ENCODE results near the gene TUBE1.
"Not testable (repeated sequence)": the region's sequence is repeated elsewhere in the genome, so short reads cannot be mapped to it uniquely, and the experiment has no call there.

The TUBE1 gene, protein sequence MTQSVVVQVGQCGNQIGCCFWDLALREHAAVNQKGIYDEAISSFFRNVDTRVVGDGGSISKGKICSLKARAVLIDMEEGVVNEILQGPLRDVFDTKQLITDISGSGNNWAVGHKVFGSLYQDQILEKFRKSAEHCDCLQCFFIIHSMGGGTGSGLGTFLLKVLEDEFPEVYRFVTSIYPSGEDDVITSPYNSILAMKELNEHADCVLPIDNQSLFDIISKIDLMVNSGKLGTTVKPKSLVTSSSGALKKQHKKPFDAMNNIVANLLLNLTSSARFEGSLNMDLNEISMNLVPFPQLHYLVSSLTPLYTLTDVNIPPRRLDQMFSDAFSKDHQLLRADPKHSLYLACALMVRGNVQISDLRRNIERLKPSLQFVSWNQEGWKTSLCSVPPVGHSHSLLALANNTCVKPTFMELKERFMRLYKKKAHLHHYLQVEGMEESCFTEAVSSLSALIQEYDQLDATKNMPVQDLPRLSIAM

DNA sequence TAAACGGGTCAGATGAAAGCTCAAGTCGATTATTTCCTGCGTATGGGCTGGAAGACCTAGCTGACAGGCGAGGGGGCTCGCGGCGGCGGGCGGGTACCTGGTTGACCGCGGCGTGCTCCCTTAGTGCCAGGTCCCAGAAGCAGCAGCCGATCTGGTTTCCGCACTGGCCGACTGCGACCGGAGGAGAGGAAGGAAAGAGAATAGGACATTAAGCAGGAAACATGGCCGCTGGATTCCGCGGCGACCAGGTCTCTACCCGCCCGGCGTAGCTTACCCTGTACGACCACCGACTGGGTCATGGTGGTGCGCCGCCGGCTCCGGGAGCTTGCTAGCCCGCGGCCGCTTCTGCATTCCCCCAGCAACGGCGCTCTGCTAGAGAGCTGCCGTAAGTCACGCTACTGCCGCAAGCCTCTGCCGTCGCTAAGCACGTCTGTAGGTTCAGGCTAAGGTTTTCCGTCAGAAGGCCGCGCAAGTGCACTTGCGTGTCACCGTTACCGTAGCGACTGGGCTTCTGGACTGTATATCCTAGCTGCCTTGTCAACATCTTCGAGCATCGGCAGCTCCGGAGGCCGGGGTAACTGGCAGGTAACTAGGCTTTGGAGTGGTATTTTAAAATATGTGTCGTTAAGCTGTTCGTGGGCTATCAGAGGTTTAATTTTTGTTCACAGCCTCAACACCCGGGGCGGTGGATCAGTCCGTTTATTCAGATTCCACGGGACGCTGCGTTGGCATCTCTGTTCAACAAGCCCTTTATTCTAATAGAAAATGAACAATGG lies at the start of gene TUBE1, which contains the start of gene FAM229B:
TSS of gene TUBE1 (minus strand) at position 347 of the 776 bp plus-strand sequence. CDS start at position 299, 48 bp downstream.
TSS of gene FAM229B (plus strand) at position 456 of the 776 bp plus-strand sequence. CDS start 11,693 bp downstream, outside the sequence.
- DNase-seq, result peak; percentile 90

DNA sequence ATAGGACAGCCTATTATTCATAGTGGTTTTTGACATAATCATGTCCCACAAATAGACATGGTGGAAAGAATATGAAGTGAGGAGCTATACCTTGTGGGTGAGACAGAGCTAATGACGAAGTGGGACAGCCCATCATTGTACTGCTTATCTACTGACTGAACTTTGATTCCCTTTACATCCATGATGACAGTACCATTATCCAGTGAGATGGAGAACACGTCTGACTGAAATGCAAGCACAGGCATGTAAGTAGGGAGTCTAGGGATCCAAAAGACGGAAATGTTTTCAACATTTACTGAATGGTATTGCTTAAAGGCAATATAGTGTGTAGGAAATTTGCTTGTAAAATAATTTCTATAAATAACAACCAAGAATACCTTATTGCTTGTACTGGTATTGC lies 43.6 kb upstream of the TUBE1 start:
- no peak for DNase-seq

DNA sequence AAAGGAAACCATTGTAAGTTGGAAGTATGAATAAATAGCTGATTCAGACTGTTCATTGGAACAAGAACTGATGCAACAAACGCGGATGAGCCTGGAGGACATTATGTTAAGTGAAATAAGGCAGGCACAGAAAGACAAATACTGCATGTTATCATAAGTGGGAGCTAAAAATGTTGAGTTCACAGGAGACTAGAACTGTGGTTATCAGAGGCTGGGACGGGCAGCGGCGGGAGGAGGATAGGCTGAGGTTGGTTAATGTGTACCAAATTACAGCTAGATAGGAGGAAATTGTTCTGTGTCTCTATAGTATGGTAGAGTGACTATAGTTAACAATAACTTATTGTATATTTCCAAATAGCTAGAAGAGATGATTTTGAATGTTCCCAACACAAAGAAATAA lies 40.9 kb upstream of the TUBE1 start:
- DNase-seq, result no peak

GRCh38 chr6:112123982-112124381 lies 36.7 kb upstream of the TUBE1 start:
- no peak for DNase-seq

DNA sequence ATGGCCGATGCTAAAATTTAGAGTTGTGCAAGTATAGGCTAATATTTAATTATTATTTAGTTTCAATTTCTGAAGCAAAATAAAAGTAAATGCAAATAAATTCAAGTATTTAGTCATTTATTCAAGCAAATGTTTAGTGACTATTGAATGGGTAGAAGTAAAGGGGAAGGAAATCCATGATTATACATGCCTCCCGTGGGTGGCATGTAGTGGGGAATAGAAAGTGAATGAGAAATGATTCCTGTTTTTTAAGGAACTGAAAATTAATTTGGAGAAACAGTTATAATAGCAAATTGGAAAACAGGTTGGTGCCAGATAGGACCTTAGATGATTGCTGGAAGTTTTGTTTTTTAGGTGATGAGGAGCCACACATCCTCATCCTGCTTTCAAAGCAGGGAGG lies 35.5 kb upstream of the TUBE1 start:
- DNase-seq, result no peak

DNA sequence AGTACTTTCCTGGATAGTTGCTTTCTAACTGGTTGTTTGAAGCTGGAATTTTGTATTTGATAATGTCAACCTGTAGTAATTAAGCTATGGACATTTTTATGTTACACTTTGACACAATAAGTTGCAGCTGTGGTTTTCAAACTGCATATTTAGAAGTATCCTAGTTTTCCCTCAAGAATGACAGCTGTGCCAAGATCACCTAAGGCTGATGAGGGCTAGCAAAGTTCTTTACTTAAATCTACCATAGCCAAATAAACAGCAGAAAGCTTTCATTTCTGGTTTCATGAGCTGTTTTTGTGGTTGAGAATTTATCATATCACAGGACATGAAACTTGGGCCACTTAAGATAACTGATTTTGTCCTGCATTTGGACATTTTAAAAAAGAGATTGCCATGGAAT lies 30.8 kb upstream of the TUBE1 start:
- no peak for DNase-seq

- DNase-seq, result no peak
Observed at GRCh38 chr6:112117554-112117953, 30.3 kb upstream of the TUBE1 start.

GRCh38 chr6:112116221-112116620 lies 28.9 kb upstream of the TUBE1 start:
- no peak for DNase-seq

DNA sequence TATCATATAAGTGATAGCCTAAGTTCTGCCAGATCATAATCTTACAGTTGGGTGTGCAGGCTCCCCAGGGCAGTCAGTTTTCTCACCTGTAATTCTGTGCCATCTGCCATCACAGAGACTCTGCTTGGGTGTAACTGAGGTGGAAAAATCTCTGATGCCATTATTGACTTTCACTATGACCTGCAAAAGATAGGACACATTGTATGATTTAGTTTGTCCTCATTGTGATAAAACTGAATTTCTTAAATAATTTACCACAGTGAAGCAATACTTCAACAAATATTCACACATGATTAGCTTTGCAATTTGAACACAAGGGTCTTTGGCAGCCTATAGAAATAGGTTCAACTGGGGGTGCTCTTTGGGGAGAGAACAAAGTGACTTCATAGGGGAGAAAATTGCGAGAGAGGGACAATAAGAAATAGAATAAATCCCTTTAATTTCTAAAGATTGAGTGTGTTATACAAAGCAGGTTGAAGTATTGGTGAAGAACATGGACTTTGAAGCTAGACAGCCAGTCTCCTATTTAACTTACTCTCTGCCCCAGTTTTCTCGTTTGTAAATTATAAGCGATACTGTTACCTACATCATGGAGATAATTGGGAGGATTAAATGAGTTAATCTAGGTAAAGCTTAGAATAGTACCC lies 27.4 kb upstream of the TUBE1 start:
- no peak for DNase-seq

GRCh38 chr6:112113918-112114317 lies 26.6 kb upstream of the TUBE1 start:
- no peak for DNase-seq

DNA sequence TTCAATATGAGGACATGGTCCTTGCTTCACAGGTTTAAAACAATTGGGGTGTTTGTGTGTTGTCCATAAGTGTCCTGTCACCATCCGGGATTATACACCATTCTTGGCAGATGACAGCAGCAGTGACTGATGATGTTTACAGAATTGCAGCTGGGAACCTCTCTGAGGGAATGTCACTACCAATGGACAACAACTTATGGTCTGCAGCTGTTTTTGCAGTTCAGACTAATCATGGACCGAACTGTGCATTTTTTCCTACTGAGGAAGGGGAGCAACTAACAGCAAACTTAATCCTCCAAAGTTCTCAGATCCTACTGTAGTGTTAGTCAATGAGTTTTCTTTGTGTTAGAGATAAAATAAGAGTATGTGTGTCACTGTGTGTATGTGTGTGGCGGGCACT lies 26.1 kb upstream of the TUBE1 start:
- DNase-seq, result no peak

GRCh38 chr6:112109262-112109661 lies 22.0 kb upstream of the TUBE1 start:
- no peak for DNase-seq

DNA sequence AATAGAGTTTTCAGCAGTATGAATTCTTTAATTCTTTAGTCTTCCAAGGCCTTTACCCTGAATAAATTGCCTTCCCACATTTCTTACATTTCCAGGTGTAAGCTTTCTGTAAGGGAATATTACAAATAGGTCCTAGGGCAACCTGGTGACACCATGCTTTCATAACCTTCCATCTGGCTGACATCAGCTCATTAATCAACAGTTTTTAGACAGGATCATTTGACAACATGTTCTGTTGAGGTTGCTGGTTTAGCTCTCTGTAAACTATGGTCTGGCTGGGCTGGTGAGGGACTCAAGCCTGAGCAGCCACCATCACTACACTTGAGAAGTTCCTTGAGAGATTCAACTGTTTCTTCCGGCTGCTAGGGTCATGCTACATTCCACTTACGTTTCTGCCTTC lies 19.3 kb upstream of the TUBE1 start:
- DNase-seq, result no peak

DNA sequence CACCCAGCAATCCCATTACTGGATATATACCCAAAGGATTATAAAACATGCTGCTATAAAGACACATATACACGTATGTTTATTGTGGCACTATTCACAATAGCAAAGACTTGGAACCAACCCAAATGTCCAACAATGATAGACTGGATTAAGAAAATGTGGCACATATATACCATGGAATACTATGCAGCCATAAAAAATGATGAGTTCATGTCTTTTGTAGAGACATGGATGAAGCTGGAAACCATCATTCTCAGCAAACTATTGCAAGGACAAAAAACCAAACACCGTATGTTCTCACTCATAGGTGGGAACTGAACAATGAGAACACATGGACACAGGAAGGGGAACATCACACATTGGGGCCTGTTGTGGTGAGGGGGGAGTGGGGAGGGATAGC lies 18.7 kb upstream of the TUBE1 start:
- not testable (repeated sequence) for DNase-seq

DNA sequence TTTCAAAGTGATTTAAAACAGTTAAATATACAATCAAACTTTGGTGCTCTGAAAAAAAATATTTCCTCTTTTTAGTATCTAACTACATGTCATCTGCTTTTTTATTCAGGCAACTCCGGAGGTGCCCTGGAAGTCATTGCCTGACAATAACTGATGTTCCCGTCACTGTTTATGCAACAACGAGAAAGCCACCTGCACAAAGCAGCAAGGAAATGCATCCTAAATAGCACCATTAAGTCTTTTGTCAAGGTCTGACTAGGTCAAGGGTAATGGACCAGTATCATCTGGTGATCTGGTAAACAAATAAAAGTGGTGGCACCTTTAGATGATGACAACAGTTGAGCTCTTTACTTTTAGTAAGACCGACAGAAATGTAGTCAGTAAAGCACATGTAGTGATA lies 13.3 kb upstream of the TUBE1 start:
- no peak for DNase-seq

- no peak for DNase-seq
Observed at GRCh38 chr6:112096901-112097300, 9.6 kb upstream of the TUBE1 start.

DNA sequence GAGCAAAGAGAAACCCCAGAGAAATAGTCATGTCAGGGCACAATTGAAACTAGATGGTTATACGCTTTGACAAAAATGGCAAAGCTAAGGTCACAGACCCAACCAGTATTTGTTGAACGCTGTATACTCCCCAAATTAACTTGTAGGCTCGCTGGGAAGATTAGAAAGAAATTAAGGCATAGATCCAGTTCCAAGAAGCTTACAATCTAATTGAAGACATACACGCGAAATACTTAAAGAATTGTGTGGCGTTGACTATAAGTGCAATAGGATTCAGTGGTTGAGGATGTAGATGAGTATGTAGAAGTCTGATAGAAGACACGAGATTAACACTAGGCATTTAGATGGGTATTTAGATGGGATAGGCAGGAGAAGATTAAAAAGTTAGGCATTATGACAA lies 634 bp upstream of the TUBE1 start:
- no peak for DNase-seq

GRCh38 chr6:112086744-112087135 lies 542 bp downstream of the TUBE1 start:
- DNase-seq, result no peak

- DNase-seq, result no peak
Observed at GRCh38 chr6:112085286-112086065, 1.8 kb downstream of the TUBE1 start.

- DNase-seq, result no peak
Observed at GRCh38 chr6:112081569-112081968, 5.7 kb downstream of the TUBE1 start.

- DNase-seq, result no peak
Observed at GRCh38 chr6:112066606-112067005, 20.7 kb downstream of the TUBE1 start.

DNA sequence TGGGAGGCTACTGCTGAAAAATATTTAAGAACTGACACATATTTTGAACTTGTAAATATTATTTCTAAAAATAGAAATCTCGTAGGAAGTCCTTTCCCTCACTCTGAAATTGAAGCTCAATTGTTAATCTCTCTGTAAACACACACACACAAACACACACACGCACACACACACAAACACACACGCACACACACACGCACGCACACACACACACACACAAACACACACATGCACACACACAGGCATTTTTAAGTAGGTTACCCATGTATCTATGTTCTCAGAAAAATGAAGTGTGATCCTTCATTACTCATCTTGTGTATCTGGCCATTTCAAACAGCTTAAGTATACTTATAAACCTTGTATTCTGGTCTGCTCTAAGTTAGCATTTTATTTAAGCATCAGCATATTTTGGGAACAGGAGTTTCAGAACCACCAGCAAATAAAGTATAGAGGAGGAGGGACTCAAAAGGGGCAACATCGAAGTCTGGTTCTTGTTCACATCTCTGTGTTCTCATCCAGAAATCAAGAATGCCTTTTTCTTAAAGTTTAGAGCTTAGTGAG lies 21.8 kb downstream of the TUBE1 start:
- no peak for DNase-seq

Measured in activated naive CD4-positive, alpha-beta T cell treated with Interleukin-2 at 50 U/mL for 16 hours (primary cell).